ENCODE measurements around the gene CLDN16. TPM values are rescaled to one million over a fixed set of nuclear protein-coding genes. Genes with fewer than 3 reads are reported as not detected.

CLDN16 gene
- total and polyA plus RNA-seq, 9 of the 15 experiments (the other 6 are each of a cell fraction or from before 2014, with no cell fraction given) = 0.04 to 0.11 (median 0.04) TPM; not detected in 6

DNA sequence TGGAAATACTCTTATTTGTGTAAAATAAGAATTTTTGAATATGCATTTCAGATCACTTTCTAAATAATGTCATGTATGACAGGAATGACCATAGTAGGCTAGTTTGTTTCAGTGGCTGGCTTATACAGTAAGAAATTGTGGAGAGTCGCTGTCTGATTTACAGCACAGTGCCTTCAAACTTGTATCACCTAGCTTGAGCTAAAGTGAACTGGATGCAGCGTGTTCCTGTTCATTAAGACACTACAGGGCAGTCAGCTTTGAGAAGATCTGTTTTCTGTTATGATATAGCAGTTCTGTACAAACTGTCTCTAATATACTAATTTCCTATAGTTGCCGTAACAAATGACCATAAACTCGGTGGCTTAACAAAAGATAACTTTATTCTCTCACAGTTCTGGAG, 9.9 kb downstream of the CLDN16 start:
- ATAC-seq (no peak), FAIRE-seq (no peak), DNase-seq (ENCODE audit: extremely low read depth in 1 of 4, low spot score in 3 of 4) (no peak)
- Histone ChIP-seq H3K9me1 (ENCODE audit: control insufficient read depth, insufficient read depth, low read length) (no peaks in the 10 kb centered on the region), H3K79me2 (ENCODE audit: control insufficient read depth, insufficient read depth, low read length) (no peaks in the 10 kb centered on the region), H3K4me3 (no peak overlapping the region), H3K27me3 (ENCODE audit: control insufficient read depth in 2 of 2, insufficient read depth in 2 of 2, low read length in 2 of 2) (no peaks in the 10 kb centered on the region), H3K27ac (ENCODE audit: extremely low read depth, low read depth, low read length) (no peak overlapping the region), H3K9me3 (replicated peaks; ENCODE audit: control insufficient read depth, insufficient read depth, low read depth, low read length) (no peaks in the 10 kb centered on the region; the same call in 1 of the 2 replicates), H4K20me1 (replicated peaks; ENCODE audit: control insufficient read depth, insufficient read depth, low read length) (no peaks in the 10 kb centered on the region), H3K4me1 (replicated peaks in 1 of 2; ENCODE audit: control insufficient read depth in 2 of 2, insufficient read depth in 2 of 2, low read length in 2 of 2) (no peaks in the 10 kb centered on the region), H3K4me2 (ENCODE audit: insufficient read depth, low read length) (no peak overlapping the region), H3K9ac (ENCODE audit: insufficient read depth in 1 of 2, low read depth in 2 of 2, low read length in 2 of 2) (no peak overlapping the region), H3K36me3 (ENCODE audit: control insufficient read depth, insufficient read depth, low read length) (no peaks in the 10 kb centered on the region), H2AFZ (ENCODE audit: low read depth, low read length) (no peak overlapping the region)
- no TSS peak for BruUV-seq (replicated peaks)
- in situ Hi-C loops (cut with MboI) (no loop called here), intact Hi-C loops (cut with micrococcal nuclease) (no loop called here)
- CTCF ChIA-PET (ENCODE audit: low intra/inter-chr PET ratio) = no interaction called here
- POLR2A ChIA-PET = no interaction called here
- WGBS (ENCODE audit: insufficient coverage, low coverage, missing lambda C conversion rate) = 4% methylated on average over 4 of the region's 4 CpGs
- no peak for TF ChIP-seq POLR2B (IDR thresholded peaks at IDR 0.05; ENCODE audit: low read depth, partially characterized antibody)
- TF ChIP-seq, protein P1, sequence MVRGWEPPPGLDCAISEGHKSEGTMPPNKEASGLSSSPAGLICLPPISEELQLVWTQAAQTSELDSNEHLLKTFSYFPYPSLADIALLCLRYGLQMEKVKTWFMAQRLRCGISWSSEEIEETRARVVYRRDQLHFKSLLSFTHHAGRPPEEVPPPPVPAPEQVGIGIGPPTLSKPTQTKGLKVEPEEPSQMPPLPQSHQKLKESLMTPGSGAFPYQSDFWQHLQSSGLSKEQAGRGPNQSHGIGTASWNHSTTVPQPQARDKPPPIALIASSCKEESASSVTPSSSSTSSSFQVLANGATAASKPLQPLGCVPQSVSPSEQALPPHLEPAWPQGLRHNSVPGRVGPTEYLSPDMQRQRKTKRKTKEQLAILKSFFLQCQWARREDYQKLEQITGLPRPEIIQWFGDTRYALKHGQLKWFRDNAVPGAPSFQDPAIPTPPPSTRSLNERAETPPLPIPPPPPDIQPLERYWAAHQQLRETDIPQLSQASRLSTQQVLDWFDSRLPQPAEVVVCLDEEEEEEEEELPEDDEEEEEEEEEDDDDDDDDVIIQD (CRISPR knock-in tag; IDR thresholded peaks at IDR 0.05) = no peak
- TF ChIP-seq NBN (IDR thresholded peaks at IDR 0.05; ENCODE audit: low read depth) = no peak
- TF ChIP-seq ZNF324 (CRISPR knock-in tag; IDR thresholded peaks at IDR 0.05) = no peak
- TF ChIP-seq, protein P2, sequence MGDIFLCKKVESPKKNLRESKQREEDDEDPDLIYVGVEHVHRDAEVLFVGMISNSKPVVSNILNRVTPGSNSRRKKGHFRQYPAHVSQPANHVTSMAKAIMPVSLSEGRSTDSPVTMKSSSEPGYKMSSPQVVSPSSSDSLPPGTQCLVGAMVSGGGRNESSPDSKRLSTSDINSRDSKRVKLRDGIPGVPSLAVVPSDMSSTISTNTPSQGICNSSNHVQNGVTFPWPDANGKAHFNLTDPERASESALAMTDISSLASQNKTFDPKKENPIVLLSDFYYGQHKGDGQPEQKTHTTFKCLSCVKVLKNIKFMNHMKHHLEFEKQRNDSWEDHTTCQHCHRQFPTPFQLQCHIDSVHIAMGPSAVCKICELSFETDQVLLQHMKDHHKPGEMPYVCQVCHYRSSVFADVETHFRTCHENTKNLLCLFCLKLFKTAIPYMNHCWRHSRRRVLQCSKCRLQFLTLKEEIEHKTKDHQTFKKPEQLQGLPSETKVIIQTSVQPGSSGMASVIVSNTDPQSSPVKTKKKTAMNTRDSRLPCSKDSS (IDR thresholded peaks at IDR 0.05; ENCODE audit: low read depth, partially characterized antibody) = no peak
- TF ChIP-seq, protein P3, sequence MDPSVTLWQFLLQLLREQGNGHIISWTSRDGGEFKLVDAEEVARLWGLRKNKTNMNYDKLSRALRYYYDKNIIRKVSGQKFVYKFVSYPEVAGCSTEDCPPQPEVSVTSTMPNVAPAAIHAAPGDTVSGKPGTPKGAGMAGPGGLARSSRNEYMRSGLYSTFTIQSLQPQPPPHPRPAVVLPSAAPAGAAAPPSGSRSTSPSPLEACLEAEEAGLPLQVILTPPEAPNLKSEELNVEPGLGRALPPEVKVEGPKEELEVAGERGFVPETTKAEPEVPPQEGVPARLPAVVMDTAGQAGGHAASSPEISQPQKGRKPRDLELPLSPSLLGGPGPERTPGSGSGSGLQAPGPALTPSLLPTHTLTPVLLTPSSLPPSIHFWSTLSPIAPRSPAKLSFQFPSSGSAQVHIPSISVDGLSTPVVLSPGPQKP (CRISPR knock-in tag; IDR thresholded peaks at IDR 0.05) = no peak
- TF ChIP-seq, protein P4, sequence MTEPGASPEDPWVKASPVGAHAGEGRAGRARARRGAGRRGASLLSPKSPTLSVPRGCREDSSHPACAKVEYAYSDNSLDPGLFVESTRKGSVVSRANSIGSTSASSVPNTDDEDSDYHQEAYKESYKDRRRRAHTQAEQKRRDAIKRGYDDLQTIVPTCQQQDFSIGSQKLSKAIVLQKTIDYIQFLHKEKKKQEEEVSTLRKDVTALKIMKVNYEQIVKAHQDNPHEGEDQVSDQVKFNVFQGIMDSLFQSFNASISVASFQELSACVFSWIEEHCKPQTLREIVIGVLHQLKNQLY (CRISPR knock-in tag; conservative IDR thresholded peaks at IDR 0.05) = no peak
- TF ChIP-seq GABPB2 (CRISPR knock-in tag; conservative IDR thresholded peaks at IDR 0.05) = no peak
- TF ChIP-seq, protein P5, sequence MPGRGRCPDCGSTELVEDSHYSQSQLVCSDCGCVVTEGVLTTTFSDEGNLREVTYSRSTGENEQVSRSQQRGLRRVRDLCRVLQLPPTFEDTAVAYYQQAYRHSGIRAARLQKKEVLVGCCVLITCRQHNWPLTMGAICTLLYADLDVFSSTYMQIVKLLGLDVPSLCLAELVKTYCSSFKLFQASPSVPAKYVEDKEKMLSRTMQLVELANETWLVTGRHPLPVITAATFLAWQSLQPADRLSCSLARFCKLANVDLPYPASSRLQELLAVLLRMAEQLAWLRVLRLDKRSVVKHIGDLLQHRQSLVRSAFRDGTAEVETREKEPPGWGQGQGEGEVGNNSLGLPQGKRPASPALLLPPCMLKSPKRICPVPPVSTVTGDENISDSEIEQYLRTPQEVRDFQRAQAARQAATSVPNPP (IDR thresholded peaks at IDR 0.05; ENCODE audit: borderline replicate concordance, insufficient read depth, insufficient read length) = no peak
- TF ChIP-seq TEAD2 (tag; IDR thresholded peaks at IDR 0.05) = no peak
- TF ChIP-seq TRIM24 (IDR thresholded peaks at IDR 0.05) = no peak
- TF ChIP-seq, protein P6, sequence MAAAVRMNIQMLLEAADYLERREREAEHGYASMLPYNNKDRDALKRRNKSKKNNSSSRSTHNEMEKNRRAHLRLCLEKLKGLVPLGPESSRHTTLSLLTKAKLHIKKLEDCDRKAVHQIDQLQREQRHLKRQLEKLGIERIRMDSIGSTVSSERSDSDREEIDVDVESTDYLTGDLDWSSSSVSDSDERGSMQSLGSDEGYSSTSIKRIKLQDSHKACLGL (CRISPR knock-in tag; IDR thresholded peaks at IDR 0.05; ENCODE audit: borderline replicate concordance, poor library complexity, severe bottlenecking) = no peak
- no peak for TF ChIP-seq DPF2 (IDR thresholded peaks at IDR 0.05)
- no peak for TF ChIP-seq NEUROD1 (IDR thresholded peaks at IDR 0.05; ENCODE audit: borderline replicate concordance, low read depth, low read length, partially characterized antibody)
- TF ChIP-seq MBD2 (IDR thresholded peaks at IDR 0.05; ENCODE audit: borderline replicate concordance, low read depth) = no peak
- TF ChIP-seq GATAD2A (IDR thresholded peaks at IDR 0.05) = no peak
- no peak for TF ChIP-seq TAF9B (IDR thresholded peaks at IDR 0.05; ENCODE audit: partially characterized antibody)
- no peak for TF ChIP-seq KAT7 (CRISPR knock-in tag; IDR thresholded peaks at IDR 0.05; ENCODE audit: borderline replicate concordance)
